Naive thymus-derived CD4-positive, alpha-beta T cell (primary cell): Measurements from ENCODE around the gene PPP2R3C. TPM values are rescaled to one million over a fixed set of nuclear protein-coding genes. Genes with fewer than 3 reads are reported as not detected.
"Not testable (repeated sequence)": the region's sequence is repeated elsewhere in the genome, so short reads cannot be mapped to it uniquely, and the experiment has no call there.

Experiments used
- ATAC-seq: fragments of 150-1000 bp; cut with Tn5 transposase; 2 replicates; pipeline ENCODE4 v1.10.0; 2021; ENCODE audit warnings: mild to moderate bottlenecking, moderate library complexity
- CTCF ChIA-PET: fragments of 350-600 bp; sonication (Branson Sonifier 250); formaldehyde crosslinking; loops from one replicate; lab custom pipeline; 2021; ENCODE audit warnings: antibody characterized with exemption; lab: Charles Lee
- POLR2A ChIA-PET: fragments of 350-600 bp; sonication (Branson Sonifier 250); formaldehyde crosslinking; loops from one replicate; lab custom pipeline; 2021; ENCODE audit warnings: antibody characterized with exemption, inconsistent platforms; lab: Charles Lee
- DNase-seq, 9 donors: peaks; one replicate each; pipeline versions ENCODE4 v3.0.0 to v3.0.0-alpha.2; 2020 to 2022; ENCODE audit warnings: mixed read lengths in 1 of 9
- H3K27ac ChIP-seq: one replicate; pipeline ENCODE4 v1.7.0; 2013; ENCODE audit warnings: mild to moderate bottlenecking, low read depth, low read length, moderate library complexity
- H3K27me3 ChIP-seq, 2 donors: one replicate each; pipeline ENCODE4 v1.7.0; 2013; ENCODE audit warnings: low read length in 2 of 2, mild to moderate bottlenecking in 2 of 2, moderate library complexity in 2 of 2; ENCODE audit not compliant: control insufficient read depth in 2 of 2, insufficient read depth in 2 of 2
- H3K36me3 ChIP-seq, 3 experiments: 1 replicate in 2 of 3; 2 replicates in 1 of 3; pipeline ENCODE4 v1.7.0; 2013; ENCODE audit warnings: low read length in 3 of 3, mild to moderate bottlenecking in 3 of 3, moderate library complexity in 1 of 3; ENCODE audit not compliant: insufficient read depth in 3 of 3, control insufficient read depth in 2 of 3
- H3K4me1 ChIP-seq, 2 donors: one replicate each; pipeline ENCODE4 v1.7.0; 2013; ENCODE audit warnings: low read length in 2 of 2, mild to moderate bottlenecking in 2 of 2, moderate library complexity in 1 of 2; ENCODE audit not compliant: control insufficient read depth in 2 of 2, insufficient read depth in 2 of 2
- H3K4me3 ChIP-seq: 2 replicates; pipeline ENCODE4 v1.7.0; 2013; ENCODE audit warnings: mild to moderate bottlenecking, low read length
- H3K9me3 ChIP-seq, 3 experiments: 1 replicate in 2 of 3; 2 replicates in 1 of 3; pipeline ENCODE4 v1.7.0; 2013; ENCODE audit warnings: low read length in 3 of 3; ENCODE audit not compliant: control insufficient read depth in 2 of 3
- H3K27ac Mint-ChIP-seq, 9 donors: one replicate each; pipeline ENCODE4 v1.8.0; 2020 to 2022; ENCODE audit warnings: mixed read lengths in 9 of 9, mild to moderate bottlenecking in 8 of 9, moderate library complexity in 5 of 9, inconsistent platforms in 2 of 9
- H3K27me3 Mint-ChIP-seq, 5 donors: one replicate each; pipeline ENCODE4 v1.8.0; 2021 to 2022; ENCODE audit warnings: mixed read lengths in 5 of 5, mild to moderate bottlenecking in 1 of 5
- H3K36me3 Mint-ChIP-seq, 5 donors: one replicate each; pipeline ENCODE4 v1.8.0; 2020 to 2022; ENCODE audit warnings: mixed read lengths in 5 of 5, mild to moderate bottlenecking in 3 of 5, inconsistent platforms in 1 of 5
- H3K4me1 Mint-ChIP-seq, 7 donors: one replicate each; pipeline ENCODE4 v1.8.0; 2020 to 2022; ENCODE audit warnings: mixed read lengths in 7 of 7, mild to moderate bottlenecking in 3 of 7, inconsistent platforms in 1 of 7
- H3K4me3 Mint-ChIP-seq, 10 donors: one replicate each; pipeline ENCODE4 v1.8.0; 2020 to 2022; ENCODE audit warnings: mild to moderate bottlenecking in 10 of 10, mixed read lengths in 10 of 10, moderate library complexity in 6 of 10, inconsistent platforms in 2 of 10
- H3K9me3 Mint-ChIP-seq, 11 donors: one replicate each; pipeline ENCODE4 v1.8.0; 2020 to 2022; ENCODE audit warnings: mixed read lengths in 11 of 11, mild to moderate bottlenecking in 4 of 11, inconsistent platforms in 1 of 11, moderate library complexity in 1 of 11
- intact Hi-C, 2 donors: fragments of 100-400 bp; cut with micrococcal nuclease; formaldehyde crosslinking; loops; one replicate each; pipeline ENCODE4 v1.15.1; 2023
- polyA plus RNA-seq, 2 donors: library from polyadenylated mRNA; unstranded; fragments of 300-500 nt; fragmentation: Illumina TruSeq; gene quantifications; one replicate each; pipeline ENCODE4 v1.2.3, GENCODE V29; 2021
- total RNA-seq, 6 experiments: library from RNA in 5 of 6; stranded (reverse) in 5 of 6; gene quantifications; 1 replicate in 5 of 6; 2 replicates in 1 of 6; pipeline ENCODE4 v1.2.3 and lab custom pipeline; 2021 to 2026

Gene PPP2R3C
- total and polyA plus RNA-seq, 7 experiments from 2014 or later, result 31.4 to 52.2 (median 36.7) TPM

GRCh38 chr14:35158951-35159653 lies 37.3 kb upstream of the PPP2R3C start:
- H3K27ac ChIP-seq, result no peak overlapping the region
- H3K4me3 Mint-ChIP-seq, result no peak overlapping the region
- POLR2A ChIA-PET, result no interaction called here
- CTCF ChIA-PET, result interaction anchor here (0.5 kb wide), 1 partner anchor 319 kb away, joined by 4 read pairs; no protein-coding TSS in a partner anchor
- H3K27me3 Mint-ChIP-seq, result no peaks in the 10 kb centered on the region
- H3K36me3 ChIP-seq, result peaks cover 0 to 21% (median 8%) of the 10 kb centered on the region in 3 experiments
- DNase-seq, result no peak
- no peak for ATAC-seq
- no peaks in the 10 kb centered on the region for H3K9me3 Mint-ChIP-seq
- peaks cover 22 to 73% (median 57%) of the 10 kb centered on the region in 7 donors for H3K4me1 Mint-ChIP-seq
- peaks cover 9 to 18% of the 10 kb centered on the region in 2 donors for H3K4me1 ChIP-seq
- no peaks in the 10 kb centered on the region for H3K9me3 ChIP-seq
- peak overlapping the region in 3 of 9 donors; percentile 2 to 43 (median 7) for H3K27ac Mint-ChIP-seq
- intact Hi-C loops, result loop anchor here (5.0 kb wide), 2 partner anchors 37 to 43 kb away; partner anchors contain the start of genes PPP2R3C (in 1 of the 2) and PRORP (in 1 of the 2)
- no peak overlapping the region for H3K4me3 ChIP-seq
- no peaks in the 10 kb centered on the region for H3K27me3 ChIP-seq
- H3K36me3 Mint-ChIP-seq, result peaks cover 10 to 44% (median 27%) of the 10 kb centered on the region in 5 donors

GRCh38 chr14:35158491-35158890 lies 36.7 kb upstream of the PPP2R3C start:
- Mint-ChIP-seq H3K27me3 (no peaks in the 10 kb centered on the region), H3K4me3 (no peak overlapping the region), H3K4me1 (peaks cover 24 to 77% (median 58%) of the 10 kb centered on the region in 7 donors), H3K9me3 (no peaks in the 10 kb centered on the region), H3K36me3 (peaks cover 10 to 42% (median 26%) of the 10 kb centered on the region in 5 donors), H3K27ac (peak overlapping the region in 1 of 9 donors; percentile 44)
- ChIA-PET CTCF (interaction anchor here (0.5 kb wide), 1 partner anchor 319 kb away, joined by 4 read pairs; no protein-coding TSS in a partner anchor), POLR2A (no interaction called here)
- Histone ChIP-seq H3K9me3 (no peaks in the 10 kb centered on the region), H3K4me3 (no peak overlapping the region), H3K4me1 (peaks cover 9 to 18% of the 10 kb centered on the region in 2 donors), H3K27ac (no peak overlapping the region), H3K27me3 (no peaks in the 10 kb centered on the region), H3K36me3 (peaks cover 0 to 21% (median 8%) of the 10 kb centered on the region in 3 experiments)
- DNase-seq (no peak), ATAC-seq (no peak)
- intact Hi-C loops, result loop anchor here (5.0 kb wide), 2 partner anchors 36 to 44 kb away; partner anchors contain the start of genes PPP2R3C (in 1 of the 2) and PRORP (in 1 of the 2)

- Histone ChIP-seq H3K9me3 (no peaks in the 10 kb centered on the region), H3K27me3 (no peaks in the 10 kb centered on the region), H3K36me3 (peaks cover 0 to 21% (median 8%) of the 10 kb centered on the region in 3 experiments), H3K4me3 (no peak overlapping the region), H3K27ac (peak overlapping the region; percentile 23), H3K4me1 (peaks cover 9 to 15% of the 10 kb centered on the region in 2 donors)
- peaks cover 10 to 44% (median 36%) of the 10 kb centered on the region in 5 donors for H3K36me3 Mint-ChIP-seq
- CTCF ChIA-PET, result interaction anchor here (0.6 kb wide), 1 partner anchor 75 kb away, joined by 4 read pairs; no protein-coding TSS in a partner anchor
- H3K4me1 Mint-ChIP-seq, result peaks cover 21 to 69% (median 46%) of the 10 kb centered on the region in 7 donors
- POLR2A ChIA-PET, result interaction anchor here (0.7 kb wide), 2 partner anchors 128 to 275 kb away, joined by 3 read pairs; no protein-coding TSS in a partner anchor
- no peaks in the 10 kb centered on the region for H3K27me3 Mint-ChIP-seq
- peak overlapping the region; percentile 42 to 90 (median 74) for H3K27ac Mint-ChIP-seq
- ATAC-seq (peak; percentile 34), DNase-seq (peak in 1 of 9 donors; percentile 8)
- intact Hi-C loops, result loop anchor here (5.0 kb wide), 2 partner anchors 34 to 46 kb away; partner anchors contain the start of genes PPP2R3C (in 1 of the 2) and PRORP (in 1 of the 2)
- peak overlapping the region in 8 of 10 donors; percentile 2 to 61 (median 40) for H3K4me3 Mint-ChIP-seq
- H3K9me3 Mint-ChIP-seq, result peaks cover 0 to 2% (median 0%) of the 10 kb centered on the region in 11 donors
These were observed 34.2 kb upstream of the PPP2R3C start for GRCh38 chr14:35155962-35156361.

GRCh38 chr14:35154016-35154415 lies 32.2 kb upstream of the PPP2R3C start:
- peaks cover 16 to 58% (median 48%) of the 10 kb centered on the region in 7 donors for H3K4me1 Mint-ChIP-seq
- DNase-seq (no peak), ATAC-seq (no peak)
- H3K9me3 Mint-ChIP-seq, result peaks cover 0 to 2% (median 0%) of the 10 kb centered on the region in 11 donors
- H3K27ac Mint-ChIP-seq, result peak overlapping the region in 4 of 9 donors; percentile 44 to 77 (median 64)
- H3K27me3 Mint-ChIP-seq, result no peaks in the 10 kb centered on the region
- Histone ChIP-seq H3K9me3 (no peaks in the 10 kb centered on the region), H3K4me1 (peaks cover 9 to 11% of the 10 kb centered on the region in 2 donors), H3K36me3 (peaks cover 0 to 7% (median 4%) of the 10 kb centered on the region in 3 experiments), H3K4me3 (no peak overlapping the region), H3K27ac (no peak overlapping the region), H3K27me3 (no peaks in the 10 kb centered on the region)
- ChIA-PET POLR2A (interaction anchor here (0.5 to 0.7 kb wide), 2 partner anchors 172 to 250 kb away, joined by 3 read pairs; no protein-coding TSS in a partner anchor), CTCF (interaction anchor here (0.8 to 1.1 kb wide), 3 partner anchors 147 to 259 kb away, joined by 3 read pairs; no protein-coding TSS in a partner anchor)
- peak overlapping the region in 1 of 10 donors; percentile 27 for H3K4me3 Mint-ChIP-seq
- H3K36me3 Mint-ChIP-seq, result peaks cover 2 to 39% (median 25%) of the 10 kb centered on the region in 5 donors
- intact Hi-C loops, result no loop called here

GRCh38 chr14:35152531-35152930 lies 30.7 kb upstream of the PPP2R3C start:
- ATAC-seq, H3K27ac ChIP-seq, H3K36me3 ChIP-seq, H3K27me3 Mint-ChIP-seq, H3K4me3 Mint-ChIP-seq, H3K9me3 Mint-ChIP-seq, intact Hi-C loops, H3K9me3 ChIP-seq, H3K4me3 ChIP-seq, POLR2A ChIA-PET, H3K27ac Mint-ChIP-seq, DNase-seq, H3K27me3 ChIP-seq, CTCF ChIA-PET: not testable (repeated sequence)
- H3K36me3 Mint-ChIP-seq, result peaks cover 4 to 36% (median 23%) of the 10 kb centered on the region in 5 donors
- peaks cover 15 to 58% (median 47%) of the 10 kb centered on the region in 7 donors for H3K4me1 Mint-ChIP-seq
- peaks cover 9 to 11% of the 10 kb centered on the region in 2 donors for H3K4me1 ChIP-seq

- Mint-ChIP-seq H3K4me3 (no peak overlapping the region), H3K4me1 (peaks cover 14 to 33% (median 27%) of the 10 kb centered on the region in 7 donors), H3K9me3 (peaks cover 0 to 2% (median 0%) of the 10 kb centered on the region in 11 donors), H3K36me3 (peaks cover 5 to 37% (median 25%) of the 10 kb centered on the region in 5 donors), H3K27ac (peak overlapping the region in 1 of 9 donors; percentile 69), H3K27me3 (no peaks in the 10 kb centered on the region)
- no peak for ATAC-seq
- ChIA-PET CTCF (interaction anchor here (0.5 to 0.6 kb wide), 2 partner anchors 9 to 13 kb away, joined by 3 to 4 read pairs; no protein-coding TSS in a partner anchor), POLR2A (no interaction called here)
- no peaks in the 10 kb centered on the region for H3K27me3 ChIP-seq
- H3K4me3 ChIP-seq, result no peak overlapping the region
- H3K9me3 ChIP-seq, result no peaks in the 10 kb centered on the region
- H3K4me1 ChIP-seq, result peaks cover 0 to under 1% of the 10 kb centered on the region in 2 donors
- no peaks in the 10 kb centered on the region for H3K36me3 ChIP-seq
- DNase-seq, result no peak
- intact Hi-C loops, result loop anchor here in 1 of 2 donors (10.0 kb wide), 1 partner anchor 76 kb away; no protein-coding TSS in a partner anchor
- H3K27ac ChIP-seq, result no peak overlapping the region
These were observed 27.4 kb upstream of the PPP2R3C start for GRCh38 chr14:35149239-35149638.
